ENCODE measurements around the gene TRIM67. TPM values are rescaled to one million over a fixed set of nuclear protein-coding genes. Genes with fewer than 3 reads are reported as not detected.

TRIM67 gene
- total RNA-seq, 1 experiment from 2014 or later, result not detected

DNA sequence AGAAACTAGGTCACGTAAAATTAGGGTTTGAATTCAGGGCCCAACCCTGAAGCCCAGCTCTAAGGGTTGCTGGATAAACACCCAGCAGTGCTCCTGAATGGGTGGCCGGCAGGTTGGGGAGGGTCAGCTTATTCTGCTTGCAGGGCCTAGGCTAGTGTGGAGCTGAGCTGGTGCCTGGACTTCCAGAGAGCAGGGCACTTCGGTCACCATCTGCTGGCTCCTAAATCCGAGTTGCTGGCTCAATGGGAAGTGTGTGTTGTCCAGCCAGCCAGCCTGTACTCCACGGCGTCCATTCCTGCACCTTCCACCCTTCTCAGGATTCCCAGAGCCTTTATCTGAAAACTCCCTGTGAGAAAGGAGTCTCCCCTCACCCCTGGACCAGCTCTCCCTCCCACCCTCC is 23.0 kb downstream of the TRIM67 start (continued):
- TF ChIP-seq, protein P1, sequence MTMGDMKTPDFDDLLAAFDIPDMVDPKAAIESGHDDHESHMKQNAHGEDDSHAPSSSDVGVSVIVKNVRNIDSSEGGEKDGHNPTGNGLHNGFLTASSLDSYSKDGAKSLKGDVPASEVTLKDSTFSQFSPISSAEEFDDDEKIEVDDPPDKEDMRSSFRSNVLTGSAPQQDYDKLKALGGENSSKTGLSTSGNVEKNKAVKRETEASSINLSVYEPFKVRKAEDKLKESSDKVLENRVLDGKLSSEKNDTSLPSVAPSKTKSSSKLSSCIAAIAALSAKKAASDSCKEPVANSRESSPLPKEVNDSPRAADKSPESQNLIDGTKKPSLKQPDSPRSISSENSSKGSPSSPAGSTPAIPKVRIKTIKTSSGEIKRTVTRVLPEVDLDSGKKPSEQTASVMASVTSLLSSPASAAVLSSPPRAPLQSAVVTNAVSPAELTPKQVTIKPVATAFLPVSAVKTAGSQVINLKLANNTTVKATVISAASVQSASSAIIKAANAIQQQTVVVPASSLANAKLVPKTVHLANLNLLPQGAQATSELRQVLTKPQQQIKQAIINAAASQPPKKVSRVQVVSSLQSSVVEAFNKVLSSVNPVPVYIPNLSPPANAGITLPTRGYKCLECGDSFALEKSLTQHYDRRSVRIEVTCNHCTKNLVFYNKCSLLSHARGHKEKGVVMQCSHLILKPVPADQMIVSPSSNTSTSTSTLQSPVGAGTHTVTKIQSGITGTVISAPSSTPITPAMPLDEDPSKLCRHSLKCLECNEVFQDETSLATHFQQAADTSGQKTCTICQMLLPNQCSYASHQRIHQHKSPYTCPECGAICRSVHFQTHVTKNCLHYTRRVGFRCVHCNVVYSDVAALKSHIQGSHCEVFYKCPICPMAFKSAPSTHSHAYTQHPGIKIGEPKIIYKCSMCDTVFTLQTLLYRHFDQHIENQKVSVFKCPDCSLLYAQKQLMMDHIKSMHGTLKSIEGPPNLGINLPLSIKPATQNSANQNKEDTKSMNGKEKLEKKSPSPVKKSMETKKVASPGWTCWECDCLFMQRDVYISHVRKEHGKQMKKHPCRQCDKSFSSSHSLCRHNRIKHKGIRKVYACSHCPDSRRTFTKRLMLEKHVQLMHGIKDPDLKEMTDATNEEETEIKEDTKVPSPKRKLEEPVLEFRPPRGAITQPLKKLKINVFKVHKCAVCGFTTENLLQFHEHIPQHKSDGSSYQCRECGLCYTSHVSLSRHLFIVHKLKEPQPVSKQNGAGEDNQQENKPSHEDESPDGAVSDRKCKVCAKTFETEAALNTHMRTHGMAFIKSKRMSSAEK (CRISPR knock-in tag; IDR thresholded peaks at IDR 0.05; ENCODE audit: borderline replicate concordance), result no peak
- TF ChIP-seq NR1H2 (CRISPR knock-in tag; IDR thresholded peaks at IDR 0.05) (no peak), ARID4B (CRISPR knock-in tag; IDR thresholded peaks at IDR 0.05; ENCODE audit: borderline replicate concordance) (no peak), NFYB (CRISPR knock-in tag; conservative IDR thresholded peaks at IDR 0.05; ENCODE audit: low read depth) (no peak), CBFB (CRISPR knock-in tag; IDR thresholded peaks at IDR 0.05; ENCODE audit: low read depth) (no peak), TP53 (CRISPR knock-in tag; IDR thresholded peaks at IDR 0.05) (no peak), ZNF423 (CRISPR knock-in tag; IDR thresholded peaks at IDR 0.05) (no peak)
- TF ChIP-seq, protein P2, sequence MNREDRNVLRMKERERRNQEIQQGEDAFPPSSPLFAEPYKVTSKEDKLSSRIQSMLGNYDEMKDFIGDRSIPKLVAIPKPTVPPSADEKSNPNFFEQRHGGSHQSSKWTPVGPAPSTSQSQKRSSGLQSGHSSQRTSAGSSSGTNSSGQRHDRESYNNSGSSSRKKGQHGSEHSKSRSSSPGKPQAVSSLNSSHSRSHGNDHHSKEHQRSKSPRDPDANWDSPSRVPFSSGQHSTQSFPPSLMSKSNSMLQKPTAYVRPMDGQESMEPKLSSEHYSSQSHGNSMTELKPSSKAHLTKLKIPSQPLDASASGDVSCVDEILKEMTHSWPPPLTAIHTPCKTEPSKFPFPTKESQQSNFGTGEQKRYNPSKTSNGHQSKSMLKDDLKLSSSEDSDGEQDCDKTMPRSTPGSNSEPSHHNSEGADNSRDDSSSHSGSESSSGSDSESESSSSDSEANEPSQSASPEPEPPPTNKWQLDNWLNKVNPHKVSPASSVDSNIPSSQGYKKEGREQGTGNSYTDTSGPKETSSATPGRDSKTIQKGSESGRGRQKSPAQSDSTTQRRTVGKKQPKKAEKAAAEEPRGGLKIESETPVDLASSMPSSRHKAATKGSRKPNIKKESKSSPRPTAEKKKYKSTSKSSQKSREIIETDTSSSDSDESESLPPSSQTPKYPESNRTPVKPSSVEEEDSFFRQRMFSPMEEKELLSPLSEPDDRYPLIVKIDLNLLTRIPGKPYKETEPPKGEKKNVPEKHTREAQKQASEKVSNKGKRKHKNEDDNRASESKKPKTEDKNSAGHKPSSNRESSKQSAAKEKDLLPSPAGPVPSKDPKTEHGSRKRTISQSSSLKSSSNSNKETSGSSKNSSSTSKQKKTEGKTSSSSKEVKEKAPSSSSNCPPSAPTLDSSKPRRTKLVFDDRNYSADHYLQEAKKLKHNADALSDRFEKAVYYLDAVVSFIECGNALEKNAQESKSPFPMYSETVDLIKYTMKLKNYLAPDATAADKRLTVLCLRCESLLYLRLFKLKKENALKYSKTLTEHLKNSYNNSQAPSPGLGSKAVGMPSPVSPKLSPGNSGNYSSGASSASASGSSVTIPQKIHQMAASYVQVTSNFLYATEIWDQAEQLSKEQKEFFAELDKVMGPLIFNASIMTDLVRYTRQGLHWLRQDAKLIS (CRISPR knock-in tag; IDR thresholded peaks at IDR 0.05; ENCODE audit: borderline replicate concordance), result no peak
- TF ChIP-seq, protein P3, sequence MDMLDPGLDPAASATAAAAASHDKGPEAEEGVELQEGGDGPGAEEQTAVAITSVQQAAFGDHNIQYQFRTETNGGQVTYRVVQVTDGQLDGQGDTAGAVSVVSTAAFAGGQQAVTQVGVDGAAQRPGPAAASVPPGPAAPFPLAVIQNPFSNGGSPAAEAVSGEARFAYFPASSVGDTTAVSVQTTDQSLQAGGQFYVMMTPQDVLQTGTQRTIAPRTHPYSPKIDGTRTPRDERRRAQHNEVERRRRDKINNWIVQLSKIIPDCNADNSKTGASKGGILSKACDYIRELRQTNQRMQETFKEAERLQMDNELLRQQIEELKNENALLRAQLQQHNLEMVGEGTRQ (CRISPR knock-in tag; IDR thresholded peaks at IDR 0.05), result no peak
- TF ChIP-seq, protein P4, sequence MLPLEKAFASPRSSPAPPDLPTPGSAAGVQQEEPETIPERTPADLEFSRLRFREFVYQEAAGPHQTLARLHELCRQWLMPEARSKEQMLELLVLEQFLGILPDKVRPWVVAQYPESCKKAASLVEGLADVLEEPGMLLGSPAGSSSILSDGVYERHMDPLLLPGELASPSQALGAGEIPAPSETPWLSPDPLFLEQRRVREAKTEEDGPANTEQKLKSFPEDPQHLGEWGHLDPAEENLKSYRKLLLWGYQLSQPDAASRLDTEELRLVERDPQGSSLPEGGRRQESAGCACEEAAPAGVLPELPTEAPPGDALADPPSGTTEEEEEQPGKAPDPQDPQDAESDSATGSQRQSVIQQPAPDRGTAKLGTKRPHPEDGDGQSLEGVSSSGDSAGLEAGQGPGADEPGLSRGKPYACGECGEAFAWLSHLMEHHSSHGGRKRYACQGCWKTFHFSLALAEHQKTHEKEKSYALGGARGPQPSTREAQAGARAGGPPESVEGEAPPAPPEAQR (CRISPR knock-in tag; IDR thresholded peaks at IDR 0.05), result no peak

GRCh38 chr1:231185391-231185790 is 23.5 kb downstream of the TRIM67 start:
- ChIA-PET POLR2A (no interaction called here), CTCF (interaction anchor here (3.4 kb wide), 1 partner anchor 14 kb away, joined by 9 read pairs; no protein-coding TSS in a partner anchor)
- H3K27me3 Mint-ChIP-seq (ENCODE audit: low read depth), result peaks cover 79% of the 10 kb centered on the region
- H3K4me3 Mint-ChIP-seq, result no peak overlapping the region
- H3K9me3 Mint-ChIP-seq, result peaks cover 12% of the 10 kb centered on the region
- DNase-seq (ENCODE audit: low spot score) (no peak), ATAC-seq (no peak)
- H3K4me1 Mint-ChIP-seq, result peaks cover 10% of the 10 kb centered on the region
- H3K27ac Mint-ChIP-seq, result no peak overlapping the region
- no peaks in the 10 kb centered on the region for H3K36me3 Mint-ChIP-seq
- TF ChIP-seq, protein P2 (CRISPR knock-in tag; IDR thresholded peaks at IDR 0.05; ENCODE audit: borderline replicate concordance), result no peak
- TF ChIP-seq JAZF1 (CRISPR knock-in tag; IDR thresholded peaks at IDR 0.05) (no peak), TEAD1 (CRISPR knock-in tag; IDR thresholded peaks at IDR 0.05) (no peak), CREB1 (CRISPR knock-in tag; IDR thresholded peaks at IDR 0.05) (no peak), ZNF671 (CRISPR knock-in tag; IDR thresholded peaks at IDR 0.05) (no peak), NFE2L1 (CRISPR knock-in tag; IDR thresholded peaks at IDR 0.05) (no peak)
- TF ChIP-seq, protein P5, sequence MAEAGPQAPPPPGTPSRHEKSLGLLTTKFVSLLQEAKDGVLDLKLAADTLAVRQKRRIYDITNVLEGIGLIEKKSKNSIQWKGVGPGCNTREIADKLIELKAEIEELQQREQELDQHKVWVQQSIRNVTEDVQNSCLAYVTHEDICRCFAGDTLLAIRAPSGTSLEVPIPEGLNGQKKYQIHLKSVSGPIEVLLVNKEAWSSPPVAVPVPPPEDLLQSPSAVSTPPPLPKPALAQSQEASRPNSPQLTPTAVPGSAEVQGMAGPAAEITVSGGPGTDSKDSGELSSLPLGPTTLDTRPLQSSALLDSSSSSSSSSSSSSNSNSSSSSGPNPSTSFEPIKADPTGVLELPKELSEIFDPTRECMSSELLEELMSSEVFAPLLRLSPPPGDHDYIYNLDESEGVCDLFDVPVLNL (CRISPR knock-in tag; IDR thresholded peaks at IDR 0.05; ENCODE audit: borderline replicate concordance, low read depth), result no peak
